IMR-90 (cell line): ENCODE measurements around the gene ZNF280B. TPM values are rescaled to one million over a fixed set of nuclear protein-coding genes. Genes with fewer than 3 reads are reported as not detected.
"Not testable (repeated sequence)": the region's sequence is repeated elsewhere in the genome, so short reads cannot be mapped to it uniquely, and the experiment has no call there.

Experiments
- ATAC-seq: fragments of 200-7000 bp; cut with Tn5 transposase; 2 replicates; pipeline ENCODE4 v1.9.1; 2020; ENCODE audit warnings: low read depth, mild to moderate bottlenecking, moderate library complexity
- BruUV-seq: library from RNA; stranded (reverse); fragments of 400-500 nt; replicated peaks from 2 replicates; lab custom pipeline; 2021; lab: Mats Ljungman, UMichigan
- CTCF ChIA-PET: fragments of 300-600 bp; formaldehyde crosslinking; extraction: SDS; loops from one replicate; lab custom pipeline; 2021; ENCODE audit warnings: antibody characterized with exemption; lab: Yijun Ruan, JAX
- POLR2A ChIA-PET: fragments of 300-600 bp; sonication (Branson Sonifier 250); formaldehyde crosslinking; loops from one replicate; lab custom pipeline; 2022; ENCODE audit warnings: antibody characterized with exemption; ENCODE audit not compliant: unreplicated experiment; lab: Charles Lee
- DNase-seq: peaks from one replicate; pipeline ENCODE4 v3.0.0; 2013
- H2AFZ ChIP-seq: replicated peaks from 2 replicates; pipeline ENCODE3; 2013; ENCODE audit warnings: low read length, mild to moderate bottlenecking; ENCODE audit not compliant: poor library complexity
- H2AK5ac ChIP-seq: 2 replicates; pipeline ENCODE4 v1.6.1; 2013; ENCODE audit warnings: low read depth, low read length, inconsistent platforms
- H2AK9ac ChIP-seq: replicated peaks from 2 replicates; pipeline ENCODE3; 2013; ENCODE audit warnings: mild to moderate bottlenecking, low read depth, low read length, moderate library complexity; ENCODE audit not compliant: poor library complexity
- H2BK120ac ChIP-seq: 2 replicates; pipeline ENCODE4 v1.6.1; 2013; ENCODE audit warnings: low read depth, low read length, inconsistent platforms
- H2BK15ac ChIP-seq: 3 replicates; pipeline ENCODE4 v1.6.1; 2013; ENCODE audit warnings: low read depth, low read length, inconsistent platforms
- H2BK20ac ChIP-seq: 2 replicates; pipeline ENCODE4 v1.6.1; 2013; ENCODE audit warnings: low read depth, mild to moderate bottlenecking, inconsistent platforms, low read length, moderate library complexity
- H2BK5ac ChIP-seq: 2 replicates; pipeline ENCODE4 v1.6.1; 2013; ENCODE audit warnings: mild to moderate bottlenecking, low read depth, low read length, inconsistent platforms; ENCODE audit not compliant: poor library complexity, severe bottlenecking
- H3K14ac ChIP-seq: replicated peaks from 2 replicates; pipeline ENCODE4 v1.6.1; 2013; ENCODE audit warnings: low read depth, low read length, inconsistent platforms
- H3K18ac ChIP-seq: 2 replicates; pipeline ENCODE4 v1.6.1; 2013; ENCODE audit warnings: low read depth, low read length, control low read depth
- H3K23ac ChIP-seq: 2 replicates; pipeline ENCODE4 v1.6.1; 2013; ENCODE audit warnings: low read depth, low read length, inconsistent platforms
- H3K27ac ChIP-seq: 2 replicates; pipeline ENCODE4 v1.5.1; 2013; ENCODE audit warnings: mild to moderate bottlenecking, control low read depth, low read length; ENCODE audit not compliant: insufficient read depth
- H3K27me3 ChIP-seq: 2 replicates; pipeline ENCODE4 v1.6.1; 2013; ENCODE audit warnings: low read length; ENCODE audit not compliant: control insufficient read depth, insufficient read depth
- H3K36me3 ChIP-seq: 2 replicates; pipeline ENCODE4 v1.6.1; 2013; ENCODE audit warnings: low read length, mixed read lengths; ENCODE audit not compliant: control insufficient read depth, insufficient read depth
- H3K4ac ChIP-seq: 2 replicates; pipeline ENCODE4 v1.6.1; 2013; ENCODE audit warnings: low read depth, low read length, inconsistent platforms
- H3K4me1 ChIP-seq: 2 replicates; pipeline ENCODE4 v1.6.1; 2013; ENCODE audit warnings: low read length, mixed read lengths; ENCODE audit not compliant: control insufficient read depth, insufficient read depth
- H3K4me2 ChIP-seq: 2 replicates; pipeline ENCODE4 v1.6.1; 2013; ENCODE audit warnings: low read depth, mild to moderate bottlenecking, control low read depth, low read length, moderate library complexity
- H3K4me3 ChIP-seq: 2 replicates; pipeline ENCODE4 v1.5.1; 2013; ENCODE audit warnings: low read depth, mild to moderate bottlenecking, control low read depth, low read length, moderate library complexity; ENCODE audit not compliant: insufficient read depth
- H3K56ac ChIP-seq: 2 replicates; pipeline ENCODE4 v1.6.1; 2013; ENCODE audit warnings: low read length, inconsistent platforms; ENCODE audit not compliant: insufficient read depth; ENCODE audit errors: extremely low read depth
- H3K79me1 ChIP-seq, 2 experiments: 2 replicates each; pipeline ENCODE4 v1.6.1; 2013; ENCODE audit warnings: low read length in 2 of 2, inconsistent platforms in 1 of 2, low read depth in 1 of 2
- H3K9ac ChIP-seq: 2 replicates; pipeline ENCODE4 v1.6.1; 2013; ENCODE audit warnings: low read depth, low read length, control low read depth
- H3K9me1 ChIP-seq: 2 replicates; pipeline ENCODE4 v1.6.1; 2013; ENCODE audit warnings: low read length, inconsistent platforms; ENCODE audit not compliant: insufficient read depth
- H3K9me3 ChIP-seq: 2 replicates; pipeline ENCODE4 v1.6.1; 2013; ENCODE audit warnings: low read length; ENCODE audit not compliant: control insufficient read depth, insufficient read depth
- H4K20me1 ChIP-seq: 2 replicates; pipeline ENCODE4 v1.6.1; 2013; ENCODE audit warnings: low read length, inconsistent platforms; ENCODE audit not compliant: insufficient read depth
- H4K5ac ChIP-seq: 2 replicates; pipeline ENCODE4 v1.6.1; 2013; ENCODE audit warnings: mild to moderate bottlenecking, low read depth, low read length, control low read depth
- H4K8ac ChIP-seq, 2 experiments: 2 replicates each; pipeline ENCODE4 v1.6.1; 2013; ENCODE audit warnings: low read depth in 2 of 2, low read length in 2 of 2, control low read depth in 1 of 2, inconsistent platforms in 1 of 2
- H4K91ac ChIP-seq: 2 replicates; pipeline ENCODE4 v1.6.1; 2013; ENCODE audit warnings: low read depth, low read length, inconsistent platforms; ENCODE audit not compliant: insufficient read depth
- WGBS, 2 experiments: methylation state at CpG; one replicate each; pipeline versions ENCODE4 v1.1.5 to v1.1.7; 2013; ENCODE audit warnings: missing lambda C conversion rate in 2 of 2; ENCODE audit not compliant: insufficient read length in 1 of 2; ENCODE audit errors: extremely low coverage in 2 of 2; 5-methylcytosine and 5-hydroxymethylcytosine counted together
- dilution Hi-C: fragments of 300-500 bp; cut with HindIII; formaldehyde crosslinking; loops from one replicate; pipeline ENCODE4 v1.14.3; 2018; ENCODE audit warnings: low sequenced_read_pairs; ENCODE audit not compliant: unreplicated experiment
- in situ Hi-C: fragments of 300-500 bp; cut with MboI; formaldehyde crosslinking; loops from 3 replicates; pipeline ENCODE4 v1.14.3; 2019; ENCODE audit warnings: low sequenced_read_pairs, inconsistent platforms, mixed read lengths
- intact Hi-C: fragments of 100-400 bp; cut with micrococcal nuclease; formaldehyde crosslinking; loops from 2 replicates; pipeline ENCODE4 v1.10.0; 2022
- polyA plus RNA-seq, 3 experiments: library from polyadenylated mRNA; depleted of rRNA; stranded (reverse); fragments of >200 nt; gene quantifications; 2 replicates each; pipeline ENCODE4 v1.2.3, GENCODE V29; 2012; ENCODE audit warnings: low replicate concordance in 1 of 3
- total RNA-seq: library from RNA; depleted of rRNA; stranded (reverse); fragments of >200 nt; gene quantifications from 2 replicates; pipeline ENCODE4 v1.2.3, GENCODE V29; 2012

Gene ZNF280B
- total and polyA plus RNA-seq, 2 of the 4 experiments (the other 2 are of a cell fraction), result 0.65 to 1.4 TPM

DNA sequence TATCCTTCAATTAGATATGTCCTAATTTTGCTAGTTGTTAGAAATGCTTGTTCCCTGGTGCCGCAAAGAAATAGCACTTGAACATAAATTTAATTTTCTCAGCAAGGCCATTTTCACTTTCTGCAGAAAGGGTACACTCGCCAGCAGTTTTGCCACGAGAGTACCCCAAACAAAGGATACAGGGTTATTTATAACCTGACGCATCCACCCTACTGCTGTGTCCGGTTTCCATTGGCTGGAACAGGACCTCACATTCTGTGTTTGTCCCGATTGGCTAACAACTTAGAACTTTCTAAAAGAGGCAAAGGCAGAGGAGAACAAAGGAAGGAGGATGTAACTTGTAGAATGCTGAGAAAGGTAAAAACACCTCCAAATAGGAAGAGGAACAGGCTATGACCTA lies 1.4 kb upstream of the ZNF280B start:
- H2BK120ac ChIP-seq, H2BK5ac ChIP-seq, H3K9me3 ChIP-seq, in situ Hi-C loops, BruUV-seq, H2BK20ac ChIP-seq, H3K23ac ChIP-seq, H4K91ac ChIP-seq, H3K4me3 ChIP-seq, H4K20me1 ChIP-seq, H3K14ac ChIP-seq, H4K5ac ChIP-seq, CTCF ChIA-PET, H3K79me1 ChIP-seq, H4K8ac ChIP-seq, POLR2A ChIA-PET, H3K4me1 ChIP-seq, H3K36me3 ChIP-seq, H3K4ac ChIP-seq, H3K4me2 ChIP-seq, dilution Hi-C loops, H3K56ac ChIP-seq, H2AK5ac ChIP-seq, H2AFZ ChIP-seq, H3K18ac ChIP-seq, H3K27me3 ChIP-seq, H3K9me1 ChIP-seq, H3K9ac ChIP-seq, H2AK9ac ChIP-seq, H3K27ac ChIP-seq, H2BK15ac ChIP-seq, DNase-seq, ATAC-seq: not testable (repeated sequence)
- intact Hi-C loops, result loop anchor here (5.0 kb wide), 1 partner anchor 57 kb away; no protein-coding TSS in a partner anchor
- no CpG with 5 or more reads among the region's 6 CpGs for WGBS, 2 experiments
